ENCODE results near the gene UCHL3. TPM values are rescaled to one million over a fixed set of nuclear protein-coding genes. Genes with fewer than 3 reads are reported as not detected.

The UCHL3 gene
- total and polyA plus RNA-seq, 9 of the 15 experiments (the other 6 are each of a cell fraction or from before 2014, with no cell fraction given) = 42.2 to 112 (median 85.4) TPM

GRCh38 chr13:75641026-75641425 is 91.4 kb downstream of the UCHL3 start:
- FAIRE-seq = no peak
- no peaks in the 10 kb centered on the region for H3K27me3 ChIP-seq (ENCODE audit: control insufficient read depth in 2 of 2, insufficient read depth in 2 of 2, low read length in 2 of 2)
- ChIA-PET CTCF (ENCODE audit: low intra/inter-chr PET ratio) (no interaction called here), POLR2A (no interaction called here)
- no peaks in the 10 kb centered on the region for H3K36me3 ChIP-seq (ENCODE audit: control insufficient read depth, insufficient read depth, low read length)
- H4K20me1 ChIP-seq (replicated peaks; ENCODE audit: control insufficient read depth, insufficient read depth, low read length) = no peaks in the 10 kb centered on the region
- 17% methylated on average over 6 of the region's 6 CpGs for WGBS (ENCODE audit: insufficient coverage, low coverage, missing lambda C conversion rate)
- TF ChIP-seq ZSCAN29 (IDR thresholded peaks at IDR 0.05) (no peak), KAT2B (IDR thresholded peaks at IDR 0.05; ENCODE audit: low read depth, low read length) (no peak), SMARCC2 (IDR thresholded peaks at IDR 0.05; ENCODE audit: low read depth) (no peak), ZNF407 (IDR thresholded peaks at IDR 0.05; ENCODE audit: low read depth) (no peak), SMARCE1 (IDR thresholded peaks at IDR 0.05) (no peak)
- intact Hi-C loops (cut with micrococcal nuclease) = no loop called here
- DNase-seq (ENCODE audit: extremely low read depth in 1 of 4, low spot score in 3 of 4) = no peak
- ATAC-seq = no peak
- H3K27ac ChIP-seq (ENCODE audit: extremely low read depth, low read depth, low read length) = no peak overlapping the region
- H3K9me3 ChIP-seq (replicated peaks; ENCODE audit: control insufficient read depth, insufficient read depth, low read depth, low read length) = no peaks in the 10 kb centered on the region
- no TSS peak for BruUV-seq (replicated peaks)
- in situ Hi-C loops (cut with MboI) = no loop called here
- no peak overlapping the region for H3K9ac ChIP-seq (ENCODE audit: insufficient read depth in 1 of 2, low read depth in 2 of 2, low read length in 2 of 2)
- no peaks in the 10 kb centered on the region for H3K79me2 ChIP-seq (ENCODE audit: control insufficient read depth, insufficient read depth, low read length)
- no peak overlapping the region for H3K4me2 ChIP-seq (ENCODE audit: insufficient read depth, low read length)
- no peak overlapping the region for H2AFZ ChIP-seq (ENCODE audit: low read depth, low read length)
- no peaks in the 10 kb centered on the region for H3K9me1 ChIP-seq (ENCODE audit: control insufficient read depth, insufficient read depth, low read length)
- H3K4me1 ChIP-seq (replicated peaks in 1 of 2; ENCODE audit: control insufficient read depth in 2 of 2, insufficient read depth in 2 of 2, low read length in 2 of 2) = peaks cover 0 to 8% of the 10 kb centered on the region in 2 experiments; a peak in 2 of 5 replicates
- no peak overlapping the region for H3K4me3 ChIP-seq

Measured in K562 (cell line).